Measurements from ENCODE around the gene GRID1.

The GRID1 gene

GRCh38 chr10:86367152-86367951 is 757 bp upstream of the GRID1 start:
- POLR2A ChIA-PET = interaction anchor here (0.7 to 2.4 kb wide), 3 partner anchors 33 to 217 kb away, joined by 3 to 9 read pairs (median 4); no protein-coding TSS in a partner anchor
- H3K4me1 ChIP-seq (ENCODE audit: control insufficient read depth, insufficient read depth, low read length) = no peaks in the 10 kb centered on the region; the same call in 1 of the 2 replicates
- peaks cover 0 to 6% of the 10 kb centered on the region in 2 experiments; a peak in 2 of 3 replicates for H3K36me3 ChIP-seq (ENCODE audit: control insufficient read depth in 2 of 2, insufficient read depth in 1 of 2, low read length in 2 of 2)
- H3K4me3 ChIP-seq (ENCODE audit: low read depth, low read length) = peak overlapping the region; percentile 39
- H3K9me3 ChIP-seq (ENCODE audit: control insufficient read depth, insufficient read depth, low read depth, low read length) = no peaks in the 10 kb centered on the region
- H3K27ac ChIP-seq (ENCODE audit: extremely low read depth, low read depth, low read length) = peak overlapping the region; percentile 77; the same call in 1 of the 2 replicates
- CTCF ChIA-PET = interaction anchor here (0.6 to 0.7 kb wide), 4 partner anchors 165 to 1677 kb away, joined by 3 to 4 read pairs (median 3); no protein-coding TSS in a partner anchor
- TF ChIP-seq ZNF654 (tag by site-specific recombination; IDR thresholded peaks at IDR 0.05; ENCODE audit: low read depth) (no peak), ZBTB8A (tag by site-specific recombination; IDR thresholded peaks at IDR 0.05) (0 out of 2 replicates have a peak, but pooled peaks have one; percentile 44), SP2 (tag by site-specific recombination; IDR thresholded peaks at IDR 0.05) (no peak), ZNF184 (tag by site-specific recombination; IDR thresholded peaks at IDR 0.05) (no peak), ZSCAN30 (tag by site-specific recombination; IDR thresholded peaks at IDR 0.05) (0 out of 2 replicates have a peak, but pooled peaks have one; percentile 4), ZBTB26 (tag by site-specific recombination; optimal IDR thresholded peaks at IDR 0.05) (peak; percentile 23)
- TF ChIP-seq, protein P1, sequence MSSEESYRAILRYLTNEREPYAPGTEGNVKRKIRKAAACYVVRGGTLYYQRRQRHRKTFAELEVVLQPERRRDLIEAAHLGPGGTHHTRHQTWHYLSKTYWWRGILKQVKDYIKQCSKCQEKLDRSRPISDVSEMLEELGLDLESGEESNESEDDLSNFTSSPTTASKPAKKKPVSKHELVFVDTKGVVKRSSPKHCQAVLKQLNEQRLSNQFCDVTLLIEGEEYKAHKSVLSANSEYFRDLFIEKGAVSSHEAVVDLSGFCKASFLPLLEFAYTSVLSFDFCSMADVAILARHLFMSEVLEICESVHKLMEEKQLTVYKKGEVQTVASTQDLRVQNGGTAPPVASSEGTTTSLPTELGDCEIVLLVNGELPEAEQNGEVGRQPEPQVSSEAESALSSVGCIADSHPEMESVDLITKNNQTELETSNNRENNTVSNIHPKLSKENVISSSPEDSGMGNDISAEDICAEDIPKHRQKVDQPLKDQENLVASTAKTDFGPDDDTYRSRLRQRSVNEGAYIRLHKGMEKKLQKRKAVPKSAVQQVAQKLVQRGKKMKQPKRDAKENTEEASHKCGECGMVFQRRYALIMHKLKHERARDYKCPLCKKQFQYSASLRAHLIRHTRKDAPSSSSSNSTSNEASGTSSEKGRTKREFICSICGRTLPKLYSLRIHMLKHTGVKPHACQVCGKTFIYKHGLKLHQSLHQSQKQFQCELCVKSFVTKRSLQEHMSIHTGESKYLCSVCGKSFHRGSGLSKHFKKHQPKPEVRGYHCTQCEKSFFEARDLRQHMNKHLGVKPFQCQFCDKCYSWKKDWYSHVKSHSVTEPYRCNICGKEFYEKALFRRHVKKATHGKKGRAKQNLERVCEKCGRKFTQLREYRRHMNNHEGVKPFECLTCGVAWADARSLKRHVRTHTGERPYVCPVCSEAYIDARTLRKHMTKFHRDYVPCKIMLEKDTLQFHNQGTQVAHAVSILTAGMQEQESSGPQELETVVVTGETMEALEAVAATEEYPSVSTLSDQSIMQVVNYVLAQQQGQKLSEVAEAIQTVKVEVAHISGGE (tag by site-specific recombination; conservative IDR thresholded peaks at IDR 0.05; ENCODE audit: low read depth) = no peak
- TF ChIP-seq, protein P2, sequence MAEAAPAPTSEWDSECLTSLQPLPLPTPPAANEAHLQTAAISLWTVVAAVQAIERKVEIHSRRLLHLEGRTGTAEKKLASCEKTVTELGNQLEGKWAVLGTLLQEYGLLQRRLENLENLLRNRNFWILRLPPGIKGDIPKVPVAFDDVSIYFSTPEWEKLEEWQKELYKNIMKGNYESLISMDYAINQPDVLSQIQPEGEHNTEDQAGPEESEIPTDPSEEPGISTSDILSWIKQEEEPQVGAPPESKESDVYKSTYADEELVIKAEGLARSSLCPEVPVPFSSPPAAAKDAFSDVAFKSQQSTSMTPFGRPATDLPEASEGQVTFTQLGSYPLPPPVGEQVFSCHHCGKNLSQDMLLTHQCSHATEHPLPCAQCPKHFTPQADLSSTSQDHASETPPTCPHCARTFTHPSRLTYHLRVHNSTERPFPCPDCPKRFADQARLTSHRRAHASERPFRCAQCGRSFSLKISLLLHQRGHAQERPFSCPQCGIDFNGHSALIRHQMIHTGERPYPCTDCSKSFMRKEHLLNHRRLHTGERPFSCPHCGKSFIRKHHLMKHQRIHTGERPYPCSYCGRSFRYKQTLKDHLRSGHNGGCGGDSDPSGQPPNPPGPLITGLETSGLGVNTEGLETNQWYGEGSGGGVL (tag by site-specific recombination; IDR thresholded peaks at IDR 0.05) = 0 out of 2 replicates have a peak, but pooled peaks have one; percentile 1

DNA sequence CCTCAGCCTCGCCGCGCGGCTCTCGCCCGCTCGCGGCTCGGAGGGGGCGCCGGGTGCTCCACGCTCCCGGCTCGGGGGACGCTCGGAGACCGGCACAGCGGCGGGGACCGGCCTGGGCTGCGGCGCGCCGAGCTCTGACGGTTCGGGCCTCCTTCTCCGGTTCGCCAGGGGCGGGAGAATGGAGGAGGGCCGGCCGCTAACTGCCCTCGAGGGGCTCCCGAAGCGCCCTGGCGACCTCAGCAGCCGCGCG is 232 bp upstream of the GRID1 start:
- Histone ChIP-seq H3K4me3 (ENCODE audit: low read depth, low read length) (peak overlapping the region; percentile 39), H3K4me1 (ENCODE audit: control insufficient read depth, insufficient read depth, low read length) (peaks cover under 1% of the 10 kb centered on the region; the same call in 1 of the 2 replicates), H3K9me3 (ENCODE audit: control insufficient read depth, insufficient read depth, low read depth, low read length) (no peaks in the 10 kb centered on the region), H3K27ac (ENCODE audit: extremely low read depth, low read depth, low read length) (peak overlapping the region; percentile 77; the same call in 1 of the 2 replicates), H3K36me3 (ENCODE audit: control insufficient read depth in 2 of 2, insufficient read depth in 1 of 2, low read length in 2 of 2) (peaks cover 0 to 7% of the 10 kb centered on the region in 2 experiments; a peak in 2 of 3 replicates)
- ChIA-PET CTCF (interaction anchor here (0.6 kb wide), 2 partner anchors 165 to 242 kb away, joined by 3 read pairs; no protein-coding TSS in a partner anchor), POLR2A (interaction anchor here (0.7 to 2.4 kb wide), 3 partner anchors 33 to 217 kb away, joined by 3 to 9 read pairs (median 4); no protein-coding TSS in a partner anchor)
- TF ChIP-seq ZBTB26 (tag by site-specific recombination; optimal IDR thresholded peaks at IDR 0.05) = peak; percentile 26
- TF ChIP-seq, protein P3, sequence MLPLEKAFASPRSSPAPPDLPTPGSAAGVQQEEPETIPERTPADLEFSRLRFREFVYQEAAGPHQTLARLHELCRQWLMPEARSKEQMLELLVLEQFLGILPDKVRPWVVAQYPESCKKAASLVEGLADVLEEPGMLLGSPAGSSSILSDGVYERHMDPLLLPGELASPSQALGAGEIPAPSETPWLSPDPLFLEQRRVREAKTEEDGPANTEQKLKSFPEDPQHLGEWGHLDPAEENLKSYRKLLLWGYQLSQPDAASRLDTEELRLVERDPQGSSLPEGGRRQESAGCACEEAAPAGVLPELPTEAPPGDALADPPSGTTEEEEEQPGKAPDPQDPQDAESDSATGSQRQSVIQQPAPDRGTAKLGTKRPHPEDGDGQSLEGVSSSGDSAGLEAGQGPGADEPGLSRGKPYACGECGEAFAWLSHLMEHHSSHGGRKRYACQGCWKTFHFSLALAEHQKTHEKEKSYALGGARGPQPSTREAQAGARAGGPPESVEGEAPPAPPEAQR (tag by site-specific recombination; IDR thresholded peaks at IDR 0.05) = no peak
- TF ChIP-seq, protein P1 (tag by site-specific recombination; conservative IDR thresholded peaks at IDR 0.05; ENCODE audit: low read depth) = 0 out of 2 replicates have a peak, but pooled peaks have one; percentile 14
- TF ChIP-seq, protein P4, sequence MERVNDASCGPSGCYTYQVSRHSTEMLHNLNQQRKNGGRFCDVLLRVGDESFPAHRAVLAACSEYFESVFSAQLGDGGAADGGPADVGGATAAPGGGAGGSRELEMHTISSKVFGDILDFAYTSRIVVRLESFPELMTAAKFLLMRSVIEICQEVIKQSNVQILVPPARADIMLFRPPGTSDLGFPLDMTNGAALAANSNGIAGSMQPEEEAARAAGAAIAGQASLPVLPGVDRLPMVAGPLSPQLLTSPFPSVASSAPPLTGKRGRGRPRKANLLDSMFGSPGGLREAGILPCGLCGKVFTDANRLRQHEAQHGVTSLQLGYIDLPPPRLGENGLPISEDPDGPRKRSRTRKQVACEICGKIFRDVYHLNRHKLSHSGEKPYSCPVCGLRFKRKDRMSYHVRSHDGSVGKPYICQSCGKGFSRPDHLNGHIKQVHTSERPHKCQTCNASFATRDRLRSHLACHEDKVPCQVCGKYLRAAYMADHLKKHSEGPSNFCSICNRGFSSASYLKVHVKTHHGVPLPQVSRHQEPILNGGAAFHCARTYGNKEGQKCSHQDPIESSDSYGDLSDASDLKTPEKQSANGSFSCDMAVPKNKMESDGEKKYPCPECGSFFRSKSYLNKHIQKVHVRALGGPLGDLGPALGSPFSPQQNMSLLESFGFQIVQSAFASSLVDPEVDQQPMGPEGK (tag by site-specific recombination; IDR thresholded peaks at IDR 0.05) = 0 out of 2 replicates have a peak, but pooled peaks have one; percentile 37
- TF ChIP-seq ZSCAN30 (tag by site-specific recombination; IDR thresholded peaks at IDR 0.05) = 0 out of 2 replicates have a peak, but pooled peaks have one; percentile 38
